GM18505 (cell line): Measurements from ENCODE around the gene AR.

ENCODE experiments used
- ATAC-seq: cut with Tn5 transposase; IDR thresholded peaks from one replicate; pipeline ENCODE4 v1.9.1; 2021; ENCODE audit not compliant: unreplicated experiment
- POLR2A ChIP-seq: IDR thresholded peaks from 4 replicates; pipeline ENCODE4 v1.6.1; 2011; ENCODE audit warnings: borderline replicate concordance; ENCODE audit not compliant: insufficient read depth, insufficient read length; ENCODE audit errors: extremely low read depth

The AR gene

DNA sequence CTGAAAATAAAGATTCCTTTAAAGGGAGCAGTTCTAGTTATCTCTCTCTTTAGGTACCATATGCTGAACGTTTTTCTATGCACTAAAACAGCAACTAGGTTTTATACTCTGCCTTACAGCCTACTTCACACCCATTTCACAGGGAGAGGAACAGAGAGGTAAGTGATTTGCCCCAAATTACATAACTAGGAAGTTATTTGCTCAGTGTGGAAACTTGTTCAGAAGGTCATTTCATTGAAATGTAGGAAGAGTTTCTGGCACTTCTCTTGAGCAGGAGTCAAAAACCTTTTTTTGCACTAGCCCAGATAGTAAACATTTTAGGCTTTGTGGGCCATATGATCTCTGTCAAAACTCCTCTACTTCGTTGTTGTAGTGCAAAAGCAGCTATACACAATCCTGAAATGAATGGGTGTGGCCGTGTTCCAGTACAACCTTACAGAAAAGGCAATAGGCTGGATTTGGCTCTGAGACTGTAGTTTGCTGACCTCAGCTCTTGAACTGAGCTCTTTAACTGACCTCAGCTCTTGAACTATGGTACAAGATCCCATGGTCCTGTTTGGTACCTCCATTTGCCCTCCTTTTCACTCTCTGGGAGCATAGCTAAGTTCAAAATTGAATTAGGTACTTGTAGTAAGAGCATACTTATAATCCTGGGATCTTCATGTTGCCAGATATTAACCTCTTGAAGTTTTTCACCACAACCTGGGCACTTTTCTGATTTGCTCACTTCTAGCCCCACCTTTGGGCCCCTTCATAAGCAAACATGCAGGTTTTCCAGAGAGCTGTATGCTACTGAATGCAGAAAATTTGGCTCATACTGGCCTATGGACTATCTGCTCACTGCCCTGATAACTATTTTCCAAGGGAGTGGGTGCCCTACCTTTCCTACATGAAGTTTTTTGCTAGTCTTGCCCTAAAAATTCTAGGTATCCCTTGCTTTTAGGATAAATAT, 53.3 kb downstream of the AR start:
- TF ChIP-seq POLR2A = no peak
- no peak for ATAC-seq

DNA sequence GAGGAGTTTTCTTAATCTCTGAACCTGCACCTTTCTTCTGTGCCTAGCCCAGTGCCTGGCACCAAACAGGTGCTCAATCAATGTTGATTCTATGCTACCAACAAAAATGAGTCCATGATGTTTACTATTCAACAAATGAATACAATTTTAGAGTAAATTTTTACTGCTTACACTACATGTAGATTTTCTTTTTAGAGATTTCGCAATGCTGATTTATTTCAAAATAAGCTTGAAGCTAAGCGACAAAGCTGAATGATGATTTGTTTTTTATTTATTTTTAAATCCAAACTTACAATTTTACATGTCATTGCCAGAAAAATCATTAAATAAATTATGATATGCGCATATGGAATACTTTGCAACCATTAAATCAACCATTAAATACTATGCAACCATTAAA, 55.7 kb downstream of the AR start:
- ATAC-seq = no peak
- no peak for TF ChIP-seq POLR2A

DNA sequence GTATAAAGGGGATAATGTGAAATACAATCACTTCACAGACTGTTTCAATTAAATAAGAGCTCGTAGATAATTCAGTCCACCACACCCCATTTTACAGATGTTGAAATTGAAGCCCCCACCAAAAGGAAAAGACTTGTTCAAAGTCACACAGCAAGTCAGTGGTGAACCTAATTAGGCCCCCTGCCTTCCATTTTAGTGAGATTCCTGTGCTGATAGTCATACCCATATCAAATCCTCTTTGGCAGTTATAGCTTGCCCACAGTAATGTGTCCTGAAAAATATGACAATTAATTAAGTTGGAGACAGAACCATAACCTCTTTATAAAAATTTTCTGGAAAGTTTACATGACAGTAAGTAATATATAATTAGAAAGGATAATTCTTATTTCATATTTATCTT, 58.0 kb downstream of the AR start:
- ATAC-seq = no peak
- TF ChIP-seq POLR2A = no peak

DNA sequence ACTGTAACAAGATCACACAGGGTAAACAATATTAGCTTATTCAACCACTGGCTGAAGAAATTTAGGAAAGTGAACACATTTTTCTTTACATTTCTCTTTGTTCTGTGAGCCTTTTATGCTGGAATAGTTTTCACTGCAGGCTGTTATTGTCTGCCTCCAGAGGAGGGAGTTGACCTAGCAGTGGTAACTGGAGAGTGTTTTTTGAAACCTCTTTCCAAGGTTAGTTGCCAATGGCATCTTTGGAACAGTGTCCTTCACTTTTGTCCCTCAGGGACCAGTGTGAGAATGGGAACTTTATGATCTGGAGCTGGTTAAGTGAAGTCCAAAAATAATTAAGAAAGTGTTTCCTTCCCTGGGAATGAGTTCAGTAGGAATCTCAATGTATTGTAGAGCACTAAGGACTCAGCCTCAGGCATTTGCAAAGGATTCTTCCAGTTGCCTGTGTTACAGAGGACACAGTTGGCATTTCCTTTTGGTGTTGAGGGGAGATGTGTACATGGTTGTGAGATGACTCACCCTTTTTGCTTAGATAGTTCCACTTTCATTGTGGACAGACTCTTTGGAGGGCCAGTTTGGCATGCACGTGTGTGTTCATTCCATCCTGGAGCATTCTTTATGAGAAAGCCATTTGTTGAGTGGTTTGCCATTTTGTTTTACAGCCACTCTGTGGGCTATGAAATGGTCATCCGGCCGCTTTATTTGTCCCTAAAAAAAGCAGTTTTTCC, 61.3 kb downstream of the AR start:
- ATAC-seq = no peak
- no peak for TF ChIP-seq POLR2A

DNA sequence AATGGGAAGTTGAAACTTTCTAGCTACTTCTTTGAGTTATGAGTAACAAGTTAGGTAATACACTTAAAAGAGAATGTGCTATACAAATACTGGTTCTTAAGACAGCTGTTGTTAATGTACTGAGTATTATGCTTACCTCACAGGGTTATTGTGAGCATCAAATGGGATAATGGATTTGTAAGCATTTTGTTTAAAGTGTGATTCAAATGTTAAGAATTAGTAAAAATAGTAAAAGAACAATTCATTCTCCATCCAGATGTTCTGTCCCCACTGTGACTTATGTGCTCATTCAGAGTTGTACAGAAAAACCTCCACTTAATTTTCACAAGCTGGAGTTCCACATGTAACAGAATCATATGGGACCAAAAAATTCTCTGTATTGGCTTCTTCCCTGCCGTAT, 63.6 kb downstream of the AR start:
- no peak for TF ChIP-seq POLR2A
- ATAC-seq = no peak

DNA sequence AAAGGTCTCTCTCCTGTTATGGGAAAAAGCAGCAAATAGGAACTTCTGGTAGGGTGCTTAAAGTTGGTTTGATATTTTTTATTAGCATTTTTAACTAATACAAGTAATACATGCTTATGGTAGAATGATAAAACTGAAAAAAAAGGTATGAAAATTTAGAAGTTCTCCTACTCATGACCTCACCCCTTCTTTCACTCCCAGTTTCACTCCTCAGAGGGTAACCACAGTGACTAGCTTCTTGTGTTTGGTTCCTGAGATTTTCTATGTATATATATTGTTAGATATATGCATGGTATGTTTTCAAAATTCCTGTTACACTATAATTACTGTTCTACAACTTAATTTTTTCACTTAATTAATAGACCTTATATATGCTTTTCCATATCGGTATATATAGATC, 66.5 kb downstream of the AR start:
- no peak for TF ChIP-seq POLR2A
- no peak for ATAC-seq

DNA sequence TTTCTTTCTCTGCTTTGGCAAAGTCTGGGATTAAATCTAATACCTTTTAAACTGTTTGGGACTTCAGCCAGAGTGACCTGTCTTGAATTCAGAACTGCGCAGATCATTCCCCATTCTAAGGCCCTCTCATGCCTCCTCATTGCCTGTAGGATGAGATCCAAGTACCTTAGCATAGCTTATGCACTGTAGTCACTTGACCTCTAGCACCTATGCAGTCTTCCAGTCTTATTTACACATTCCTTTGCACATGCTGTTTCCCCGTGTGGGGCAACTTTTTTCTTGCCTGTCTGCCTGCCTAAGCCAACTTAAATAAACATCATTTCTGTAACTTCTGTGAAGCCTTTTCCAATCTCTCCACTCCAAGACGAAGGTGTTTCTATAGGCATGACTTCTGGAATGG, 68.4 kb downstream of the AR start:
- no peak for ATAC-seq
- no peak for TF ChIP-seq POLR2A

DNA sequence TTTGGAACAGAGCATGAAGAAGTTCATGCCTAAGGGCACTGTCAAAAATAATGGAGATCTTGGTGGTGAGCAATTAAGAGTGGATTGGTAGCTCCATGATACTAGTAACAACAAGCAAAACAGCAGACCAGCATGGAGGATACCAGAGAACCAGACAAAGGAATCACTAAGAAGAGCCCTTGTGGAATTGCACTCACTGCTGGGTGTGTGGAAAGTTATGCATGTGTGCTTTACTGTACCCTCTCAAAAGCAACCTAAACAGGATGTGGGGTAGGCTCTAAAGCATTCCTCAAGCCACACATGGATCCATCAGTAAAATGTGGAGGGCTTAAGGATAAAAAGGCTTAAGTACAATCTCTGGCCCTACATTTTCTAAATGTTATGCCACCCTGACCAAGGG, 69.5 kb downstream of the AR start:
- no peak for TF ChIP-seq POLR2A
- no peak for ATAC-seq

DNA sequence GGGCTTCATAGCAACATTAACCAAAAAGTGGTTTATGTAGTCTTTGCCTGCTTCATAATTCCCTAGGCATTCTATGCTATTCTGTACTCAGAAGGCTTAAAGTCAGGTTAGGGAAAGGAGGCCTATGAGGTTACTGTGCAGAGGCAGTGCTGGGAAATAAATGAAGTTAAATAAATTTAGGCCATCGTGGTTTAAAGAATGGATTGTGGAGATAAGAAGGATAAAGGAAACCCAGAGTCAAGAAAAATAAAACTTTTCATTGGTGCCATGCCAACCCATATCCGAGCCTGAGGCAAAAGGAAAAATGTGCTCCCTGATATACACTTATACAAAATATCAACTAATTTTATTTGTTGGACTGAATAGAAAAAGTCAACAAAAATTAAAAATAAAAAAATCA, 70.2 kb downstream of the AR start:
- no peak for ATAC-seq
- TF ChIP-seq POLR2A = no peak

DNA sequence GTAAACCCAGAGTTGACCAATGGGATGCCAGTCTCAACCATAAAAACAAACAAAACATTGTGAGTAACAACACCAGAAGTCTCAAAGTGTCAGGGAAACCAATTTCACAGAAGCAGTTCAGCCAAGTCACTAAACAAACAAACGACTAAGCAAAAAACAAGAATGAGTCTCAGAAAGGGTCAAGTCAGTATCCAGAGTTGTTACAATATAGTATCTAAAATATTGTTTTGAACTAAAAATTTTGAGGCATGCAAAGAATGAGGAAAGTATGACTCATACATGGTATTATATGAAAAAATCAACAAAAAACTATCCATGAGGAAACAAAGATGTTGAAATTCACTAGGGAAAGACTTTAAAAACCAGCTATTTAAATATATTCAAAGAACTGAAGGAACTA, 70.6 kb downstream of the AR start:
- TF ChIP-seq POLR2A = no peak
- ATAC-seq = no peak

DNA sequence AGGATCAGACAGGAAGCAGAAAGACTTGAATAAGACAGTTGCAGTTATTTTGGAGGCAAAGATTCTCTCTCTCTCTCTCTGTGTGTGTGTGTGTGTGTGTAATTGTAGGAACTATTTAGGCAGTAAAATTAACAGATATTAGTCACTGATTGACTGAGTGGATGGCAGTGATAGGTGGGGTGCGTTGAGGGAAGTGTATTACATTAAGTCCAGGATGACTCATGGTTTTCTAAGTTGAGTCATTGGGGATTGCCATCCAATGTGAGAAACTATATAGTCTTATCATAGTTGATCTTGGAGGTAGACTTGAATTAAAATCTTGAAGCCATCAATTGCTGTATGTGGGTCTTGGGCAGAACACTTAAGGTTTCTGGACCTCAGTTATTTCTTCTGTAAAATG, 75.4 kb downstream of the AR start:
- no peak for ATAC-seq
- no peak for TF ChIP-seq POLR2A

DNA sequence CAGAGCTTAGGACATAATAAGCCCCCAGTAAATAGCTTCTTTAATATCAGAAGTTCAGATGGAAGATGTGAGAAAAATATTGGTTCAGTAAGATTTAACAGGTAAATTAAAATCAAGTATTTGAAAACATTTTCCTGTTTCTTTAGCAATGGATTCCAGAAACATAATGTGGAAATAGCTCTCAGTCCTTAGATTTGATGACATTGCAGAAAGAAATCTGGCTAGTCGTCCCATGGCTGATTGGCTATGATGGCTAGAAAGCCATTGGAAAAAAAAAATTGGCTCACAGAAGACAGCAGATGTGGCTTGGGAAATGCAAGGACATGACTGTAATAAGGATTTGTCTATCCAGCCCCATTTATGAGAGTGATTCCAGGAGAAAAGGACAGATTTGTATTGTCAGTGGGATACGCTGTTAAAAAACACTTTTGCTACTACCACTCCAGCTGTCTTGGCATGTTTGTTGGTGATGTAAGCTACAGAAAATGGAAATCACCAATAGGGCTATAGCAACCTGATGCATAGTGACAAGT, 78.3 kb downstream of the AR start:
- no peak for ATAC-seq
- TF ChIP-seq POLR2A = no peak

DNA sequence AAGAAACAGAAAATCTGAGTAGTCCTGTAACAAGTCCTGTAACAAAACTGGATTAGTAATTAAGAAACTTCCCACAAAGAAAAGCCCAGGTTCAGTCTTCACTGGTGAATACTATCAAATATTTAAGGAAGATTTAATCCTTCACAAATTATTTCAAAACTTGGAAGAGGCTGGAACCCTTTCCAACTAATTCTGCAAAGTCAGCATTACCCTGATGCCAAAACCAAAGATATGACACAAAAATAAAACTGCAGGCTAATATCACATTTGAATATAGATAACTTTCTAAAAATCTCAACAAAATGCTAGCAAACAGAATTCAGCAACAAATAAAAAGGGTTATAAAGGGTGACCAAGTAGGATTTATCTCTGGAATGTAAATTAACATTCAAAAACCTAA, 80.5 kb downstream of the AR start:
- no peak for TF ChIP-seq POLR2A
- no peak for ATAC-seq

DNA sequence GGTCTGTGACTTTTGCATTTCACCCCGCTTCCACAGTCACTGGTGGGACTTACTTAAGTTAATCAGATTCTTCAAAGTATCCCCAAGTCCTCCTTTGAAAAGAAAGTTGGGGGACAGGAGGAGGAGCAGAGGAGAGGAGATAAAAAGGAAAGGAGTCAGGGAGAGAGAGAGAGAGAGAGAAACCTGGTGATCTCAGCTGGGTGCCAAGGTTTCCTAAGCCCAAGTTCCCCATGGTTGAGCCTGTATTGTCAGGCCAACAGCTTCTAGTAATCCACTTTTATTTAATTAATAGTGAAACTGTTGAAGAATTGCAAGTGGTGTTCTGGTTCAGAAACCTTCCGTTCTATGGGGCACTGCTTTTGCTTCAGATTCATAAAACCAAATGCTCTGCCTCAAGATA, 91.6 kb downstream of the AR start:
- TF ChIP-seq POLR2A = no peak
- no peak for ATAC-seq
